PFSK-1 (cell line): Measurements from ENCODE around the gene NIPBL.

Source experiments
- FOXP2 ChIP-seq: optimal IDR thresholded peaks from 2 replicates; pipeline ENCODE3; 2011; ENCODE audit warnings: borderline replicate concordance, control low read depth, inconsistent platforms; ENCODE audit not compliant: insufficient read depth; ENCODE audit errors: extremely low read length, extremely low read depth
- POLR2AphosphoS5 ChIP-seq: IDR thresholded peaks from 2 replicates; pipeline ENCODE4 v1.6.1; 2012; ENCODE audit warnings: low read depth, mild to moderate bottlenecking, control low read depth, low read length, moderate library complexity
- REST ChIP-seq, 2 experiments: IDR thresholded peaks; 2 replicates each; pipeline versions ENCODE4 v1.6.1 to v1.8.0; 2011 to 2012; ENCODE audit warnings: low read depth in 2 of 2, low read length in 2 of 2, control low read depth in 1 of 2, inconsistent platforms in 1 of 2, mild to moderate bottlenecking in 1 of 2, moderate library complexity in 1 of 2; ENCODE audit not compliant: insufficient read depth in 1 of 2
- TAF1 ChIP-seq: IDR thresholded peaks from 2 replicates; pipeline ENCODE4 v1.6.1; 2012; ENCODE audit warnings: low read length, control low read depth, borderline replicate concordance; ENCODE audit not compliant: insufficient read depth

GRCh38 chr5:36965179-36965578, 88.6 kb downstream of the NIPBL start:
- TF ChIP-seq POLR2AphosphoS5 = no peak
- no peak for TF ChIP-seq REST (IDR thresholded peaks at IDR 0.05; ENCODE audit: insufficient read depth in 1 of 2, low read depth in 2 of 2, low read length in 2 of 2)
- no peak for TF ChIP-seq FOXP2
- no peak for TF ChIP-seq TAF1
